CD1c-positive myeloid dendritic cell (primary cell): ENCODE data around the gene FCRL2.

ENCODE experiments used
- DNase-seq: peaks from one replicate; pipeline ENCODE4 v3.0.0-alpha.2; 2016; ENCODE audit errors: extremely low spot score

Gene FCRL2

GRCh38 chr1:157776971-157777391, at the start of gene FCRL2:
FCRL2 (minus strand) TSS chr1:157777132; CDS start chr1:157777073, 59 bp downstream.
- no peak for DNase-seq

- DNase-seq = no peak
Measured at GRCh38 chr1:157820299-157820698, 43.4 kb upstream of the FCRL2 start.

- DNase-seq = peak; percentile 38
Measured at GRCh38 chr1:157819896-157820295, 43.0 kb upstream of the FCRL2 start, which contains the start of gene FCRL1. FCRL1 (minus strand) TSS chr1:157820120; CDS start chr1:157820037, 83 bp downstream.

- DNase-seq = no peak
Measured at GRCh38 chr1:157819215-157819614, 42.3 kb upstream of the FCRL2 start.

- DNase-seq = no peak
Measured at GRCh38 chr1:157813269-157813668, 36.3 kb upstream of the FCRL2 start.

- DNase-seq = no peak
Measured at GRCh38 chr1:157806431-157807149, 29.7 kb upstream of the FCRL2 start.

GRCh38 chr1:157803851-157804250, 26.9 kb upstream of the FCRL2 start:
- DNase-seq = peak; percentile 66

GRCh38 chr1:157799996-157800395, 23.1 kb upstream of the FCRL2 start:
- no peak for DNase-seq

- no peak for DNase-seq
Measured at GRCh38 chr1:157798211-157798610, 21.3 kb upstream of the FCRL2 start.

GRCh38 chr1:157785248-157785647, 8.3 kb upstream of the FCRL2 start:
- no peak for DNase-seq

- DNase-seq = no peak
Measured at GRCh38 chr1:157784801-157785200, 7.9 kb upstream of the FCRL2 start.

- DNase-seq = no peak
Measured at GRCh38 chr1:157782931-157783330, 6.0 kb upstream of the FCRL2 start.

- DNase-seq = no peak
Measured at GRCh38 chr1:157781048-157781447, 4.1 kb upstream of the FCRL2 start.

- no peak for DNase-seq
Measured at GRCh38 chr1:157775101-157775870, 1.6 kb downstream of the FCRL2 start.

- no peak for DNase-seq
Measured at GRCh38 chr1:157774412-157774811, 2.5 kb downstream of the FCRL2 start.

- DNase-seq = no peak
Measured at GRCh38 chr1:157773493-157774350, 3.2 kb downstream of the FCRL2 start.

- DNase-seq = peak; percentile 33
Measured at GRCh38 chr1:157771661-157772425, 5.1 kb downstream of the FCRL2 start.

GRCh38 chr1:157770442-157771043, 6.4 kb downstream of the FCRL2 start:
- peak; percentile 21 for DNase-seq

- DNase-seq = no peak
Measured at GRCh38 chr1:157766792-157767191, 10.1 kb downstream of the FCRL2 start.

- DNase-seq = no peak
Measured at GRCh38 chr1:157758018-157758417, 18.9 kb downstream of the FCRL2 start.

GRCh38 chr1:157753611-157754010, 23.3 kb downstream of the FCRL2 start:
- no peak for DNase-seq
